Measurements from ENCODE around the gene PODXL.

- TF ChIP-seq BHLHE40 (IDR thresholded peaks at IDR 0.05; ENCODE audit: borderline replicate concordance), result no peak
- no peak for TF ChIP-seq FOXK2 (IDR thresholded peaks at IDR 0.05)
- no peak for TF ChIP-seq L3MBTL2 (conservative IDR thresholded peaks at IDR 0.05)
These were observed 58.1 kb downstream of the PODXL start for GRCh38 chr7:131498237-131498885.
